Endometrial microvascular endothelial cells (primary cell): ENCODE data around the gene FETUB. TPM values are rescaled to one million over a fixed set of nuclear protein-coding genes. Genes with fewer than 3 reads are reported as not detected.
"Not testable (repeated sequence)": the region's sequence is repeated elsewhere in the genome, so short reads cannot be mapped to it uniquely, and the experiment has no call there.

Experiments
- in situ Hi-C: cut with HindIII; loops from 2 replicates; pipeline ENCODE4 v1.10.0; 2017; ENCODE audit warnings: low sequenced_read_pairs, low pct_unique_long_range_greater_than_20kb; ENCODE audit errors: inconsistent ontology term
- total RNA-seq: library from RNA; depleted of rRNA; stranded (reverse); fragments of >200 nt; gene quantifications from one replicate; pipeline ENCODE4 v1.2.3, GENCODE V29; 2015; ENCODE audit errors: inconsistent ontology term

FETUB gene
- total RNA-seq, 1 donor from 2014 or later: not detected

- in situ Hi-C loops: no loop called here
These were observed 60.1 kb downstream of the FETUB start for GRCh38 chr3:186700267-186700666.

- in situ Hi-C loops: not testable (repeated sequence)
These were observed 62.3 kb downstream of the FETUB start for GRCh38 chr3:186702451-186702850.

Other genes with a start within 250 kb of the FETUB start
- gene CRYGS, start 96.0 kb upstream of the FETUB start, total RNA-seq: 0.28 TPM
- 21.6 TPM for gene TBCCD1, start 73.1 kb upstream of the FETUB start, total RNA-seq
- gene DNAJB11, start 69.7 kb upstream of the FETUB start, total RNA-seq: 78.0 TPM
- gene AHSG, start 27.3 kb upstream of the FETUB start, total RNA-seq: not detected
- gene HRG, start 25.6 kb downstream of the FETUB start, total RNA-seq: not detected
- gene KNG1, start 77.0 kb downstream of the FETUB start, total RNA-seq: not detected
- gene EIF4A2, start 143.2 kb downstream of the FETUB start, total RNA-seq: 238 TPM
- 57.0 TPM for gene RFC4, start 166.1 kb downstream of the FETUB start, total RNA-seq
- not detected for gene ADIPOQ, start 202.3 kb downstream of the FETUB start, total RNA-seq